H9 (cell line): Measurements from ENCODE around the gene NAPB. TPM values are rescaled to one million over a fixed set of nuclear protein-coding genes. Genes with fewer than 3 reads are reported as not detected.
A peak's percentile ranks its signal among the peaks of the same experiment; 100 is the strongest.

Experiments
- DNase-seq: peaks from one replicate; pipeline ENCODE4 v3.0.0-alpha.2; 2017
- H2AFZ ChIP-seq: one replicate; pipeline ENCODE4 v1.6.1; 2013; ENCODE audit warnings: mild to moderate bottlenecking, low read length, control low read depth, moderate library complexity
- H2AK5ac ChIP-seq: 2 replicates; pipeline ENCODE4 v1.6.1; 2013; ENCODE audit warnings: low read length, control low read depth, mixed read lengths; ENCODE audit not compliant: insufficient read length
- H2BK120ac ChIP-seq: one replicate; pipeline ENCODE4 v1.6.1; 2013; ENCODE audit warnings: low read depth, mild to moderate bottlenecking, low read length, control low read depth, inconsistent platforms; ENCODE audit not compliant: poor library complexity, severe bottlenecking
- H2BK12ac ChIP-seq: 2 replicates; pipeline ENCODE4 v1.6.1; 2013; ENCODE audit warnings: low read length, control low read depth, mixed read lengths, low read depth; ENCODE audit not compliant: insufficient read length
- H2BK15ac ChIP-seq: 2 replicates; pipeline ENCODE4 v1.6.1; 2013; ENCODE audit warnings: low read depth, low read length, control low read depth
- H2BK20ac ChIP-seq: one replicate; pipeline ENCODE4 v1.6.1; 2013; ENCODE audit warnings: low read depth, mild to moderate bottlenecking, low read length, control low read depth, inconsistent platforms; ENCODE audit not compliant: poor library complexity, severe bottlenecking
- H2BK5ac ChIP-seq: 2 replicates; pipeline ENCODE4 v1.6.1; 2013; ENCODE audit warnings: low read length, control low read depth, mixed read lengths; ENCODE audit not compliant: insufficient read length
- H3K14ac ChIP-seq: 2 replicates; pipeline ENCODE4 v1.6.1; 2013; ENCODE audit warnings: low read length, control low read depth; ENCODE audit not compliant: insufficient read depth
- H3K18ac ChIP-seq: 2 replicates; pipeline ENCODE4 v1.6.1; 2013; ENCODE audit warnings: low read depth, mild to moderate bottlenecking, mixed read lengths, low read length, control low read depth; ENCODE audit not compliant: insufficient read length
- H3K23ac ChIP-seq: 2 replicates; pipeline ENCODE4 v1.6.1; 2013; ENCODE audit warnings: low read length, control low read depth, mixed read lengths, low read depth; ENCODE audit not compliant: insufficient read length
- H3K23me2 ChIP-seq: 2 replicates; pipeline ENCODE4 v1.6.1; 2013; ENCODE audit warnings: low read depth, mild to moderate bottlenecking, mixed read lengths, low read length, control low read depth; ENCODE audit not compliant: insufficient read length, poor library complexity, severe bottlenecking
- H3K27ac ChIP-seq: 2 replicates; pipeline ENCODE4 v1.5.1; 2013; ENCODE audit warnings: low read length, control low read depth, mixed read lengths, low read depth; ENCODE audit not compliant: insufficient read length
- H3K27me3 ChIP-seq: 2 replicates; pipeline ENCODE4 v1.6.1; 2013; ENCODE audit warnings: low read length, control low read depth, inconsistent platforms; ENCODE audit not compliant: insufficient read depth
- H3K4ac ChIP-seq: 2 replicates; pipeline ENCODE4 v1.6.1; 2013; ENCODE audit warnings: low read depth, mild to moderate bottlenecking, control low read depth, inconsistent platforms, low read length, moderate library complexity
- H3K4me1 ChIP-seq: 2 replicates; pipeline ENCODE4 v1.6.1; 2013; ENCODE audit warnings: low read length, control low read depth, inconsistent platforms; ENCODE audit not compliant: insufficient read depth
- H3K4me2 ChIP-seq: 2 replicates; pipeline ENCODE4 v1.6.1; 2013; ENCODE audit warnings: low read length, control low read depth, mixed read lengths; ENCODE audit not compliant: insufficient read length, insufficient read depth
- H3K56ac ChIP-seq: 2 replicates; pipeline ENCODE4 v1.6.1; 2013; ENCODE audit warnings: low read depth, mild to moderate bottlenecking, mixed read lengths, low read length, control low read depth; ENCODE audit not compliant: insufficient read length
- H3K79me1 ChIP-seq: 2 replicates; pipeline ENCODE4 v1.6.1; 2013; ENCODE audit warnings: low read depth, mild to moderate bottlenecking, moderate library complexity, low read length, control low read depth, inconsistent platforms; ENCODE audit not compliant: insufficient read depth, poor library complexity, severe bottlenecking
- H3K79me2 ChIP-seq: 2 replicates; pipeline ENCODE4 v1.6.1; 2013; ENCODE audit warnings: low read length, control low read depth, inconsistent platforms; ENCODE audit not compliant: insufficient read depth
- H3K9ac ChIP-seq: 2 replicates; pipeline ENCODE4 v1.6.1; 2013; ENCODE audit warnings: low read length, control low read depth, mixed read lengths; ENCODE audit not compliant: insufficient read length; ENCODE audit errors: extremely low read depth
- H3K9me3 ChIP-seq: one replicate; pipeline ENCODE4 v1.6.1; 2013; ENCODE audit warnings: low read depth, low read length, inconsistent platforms; ENCODE audit not compliant: control insufficient read depth
- H3T11ph ChIP-seq: one replicate; pipeline ENCODE4 v1.6.1; 2013; ENCODE audit warnings: mild to moderate bottlenecking, low read length, control low read depth, inconsistent platforms
- H4K20me1 ChIP-seq: one replicate; pipeline ENCODE4 v1.6.1; 2013; ENCODE audit not compliant: control insufficient read depth, insufficient read length, insufficient read depth
- H4K5ac ChIP-seq: 2 replicates; pipeline ENCODE4 v1.6.1; 2013; ENCODE audit warnings: low read depth, mild to moderate bottlenecking, mixed read lengths, low read length, control low read depth; ENCODE audit not compliant: insufficient read length
- H4K8ac ChIP-seq: replicated peaks from 2 replicates; pipeline ENCODE4 v1.6.1; 2013; ENCODE audit warnings: low read length, control low read depth, mixed read lengths, low read depth; ENCODE audit not compliant: insufficient read length
- H4K91ac ChIP-seq: 2 replicates; pipeline ENCODE4 v1.6.1; 2013; ENCODE audit warnings: low read depth, mild to moderate bottlenecking, moderate library complexity, mixed read lengths, low read length, control low read depth; ENCODE audit not compliant: insufficient read length
- H3K27ac Mint-ChIP-seq, 3 experiments: 2 replicates in 2 of 3; 3 replicates in 1 of 3; pipeline ENCODE4 v1.8.0; 2020 to 2021; ENCODE audit warnings: mixed read lengths in 3 of 3, mild to moderate bottlenecking in 1 of 3, moderate library complexity in 1 of 3
- H3K27me3 Mint-ChIP-seq: 2 replicates; pipeline ENCODE4 v1.8.0; 2021; ENCODE audit warnings: low read depth, mild to moderate bottlenecking, moderate library complexity, mixed read lengths
- H3K36me3 Mint-ChIP-seq, 3 experiments: 2 replicates in 2 of 3; 3 replicates in 1 of 3; pipeline ENCODE4 v1.8.0; 2020 to 2021; ENCODE audit warnings: low read depth in 3 of 3, mixed read lengths in 3 of 3; ENCODE audit not compliant: insufficient read depth in 1 of 3
- H3K4me1 Mint-ChIP-seq, 2 experiments: 2 replicates each; pipeline ENCODE4 v1.8.0; 2020; ENCODE audit warnings: mixed read lengths in 2 of 2
- H3K4me3 Mint-ChIP-seq, 2 experiments: 2 replicates in 1 of 2; 3 replicates in 1 of 2; pipeline ENCODE4 v1.8.0; 2020 to 2021; ENCODE audit warnings: mild to moderate bottlenecking in 2 of 2, mixed read lengths in 2 of 2, moderate library complexity in 1 of 2
- H3K9me3 Mint-ChIP-seq, 2 experiments: 2 replicates in 1 of 2; 3 replicates in 1 of 2; pipeline ENCODE4 v1.8.0; 2020; ENCODE audit warnings: mild to moderate bottlenecking in 2 of 2, mixed read lengths in 2 of 2, moderate library complexity in 1 of 2
- CTCF ChIP-seq: fragments of 200-600 bp; sonication (generic); conservative IDR thresholded peaks from 3 replicates; pipeline ENCODE4 v1.8.0; 2021; ENCODE audit warnings: antibody characterized with exemption, mild to moderate bottlenecking
- WGBS: extraction: QIAGEN DNeasy Blood & Tissue Kit; methylation state at CpG from one replicate; pipeline ENCODE4 v1.1.7; 2013; ENCODE audit warnings: missing lambda C conversion rate, low lambda C conversion rate, mixed read lengths; ENCODE audit not compliant: insufficient read length; ENCODE audit errors: extremely low coverage; 5-methylcytosine and 5-hydroxymethylcytosine counted together
- total RNA-seq: library from RNA; stranded (reverse); gene quantifications from 2 replicates; pipeline ENCODE4 v1.2.1, GENCODE V29; 2021

The NAPB gene
- total RNA-seq, 1 experiment from 2014 or later = 10.4 TPM

GRCh38 chr20:23419995-23420901 is 1.0 kb downstream of the NAPB start:
- no peak for DNase-seq
- Histone ChIP-seq H3T11ph (no peak overlapping the region), H3K79me2 (peaks cover 6% of the 10 kb centered on the region; the same call in 1 of the 2 replicates), H3K9me3 (no peaks in the 10 kb centered on the region), H3K23ac (no peak overlapping the region), H2BK20ac (no peak overlapping the region), H3K18ac (no peak overlapping the region), H2AFZ (no peak overlapping the region), H4K91ac (no peak overlapping the region), H2BK5ac (no peak overlapping the region), H3K79me1 (peaks cover 5% of the 10 kb centered on the region), H2AK5ac (no peak overlapping the region), H2BK120ac (no peak overlapping the region), H3K9ac (peak overlapping the region; percentile 33), H3K27ac (no peak overlapping the region), H3K14ac (0 out of 2 replicates have a peak overlapping the region, but pooled peaks have one; percentile 8), H2BK12ac (no peak overlapping the region), H3K4me1 (no peaks in the 10 kb centered on the region), H4K5ac (no peak overlapping the region), H4K8ac (no peak overlapping the region), H3K23me2 (peaks cover 8% of the 10 kb centered on the region), H3K4me2 (peak overlapping the region; percentile 83), H3K4ac (no peak overlapping the region), H4K20me1 (no peaks in the 10 kb centered on the region), H3K27me3 (no peaks in the 10 kb centered on the region), H2BK15ac (no peak overlapping the region), H3K56ac (no peak overlapping the region)
- Mint-ChIP-seq H3K27ac (peak overlapping the region in 2 of 3 experiments; percentile 61 to 62; a peak in 1 of 7 replicates), H3K27me3 (peaks cover 3% of the 10 kb centered on the region), H3K4me1 (peaks cover 22 to 24% of the 10 kb centered on the region in 2 experiments), H3K9me3 (peaks cover under 1 to 9% of the 10 kb centered on the region in 2 experiments; a peak in 2 of 5 replicates), H3K4me3 (peak overlapping the region; percentile 80 to 93), H3K36me3 (peaks cover 0 to 8% (median 7%) of the 10 kb centered on the region in 3 experiments; a peak in 5 of 7 replicates)
- TF ChIP-seq CTCF = no peak
- no CpG with 5 or more reads among the region's 58 CpGs for WGBS
